Measurements from ENCODE around the gene ORMDL1. TPM values are rescaled to one million over a fixed set of nuclear protein-coding genes. Genes with fewer than 3 reads are reported as not detected.

The ORMDL1 gene
- total RNA-seq = 100 to 1,000 TPM; 122 to 158 TPM
- polyA plus RNA-seq (ENCODE audit: insufficient read depth, low read depth, low replicate concordance) = 91.0 TPM
- long read RNA-seq, donor 1, transcript ORMDL1-203 (4 exons, 2,009 nt) = minor isoform, 21 of 59 reads
- long read RNA-seq, donor 1, transcript ORMDL1-202 (5 exons, 1,137 nt) = minor isoform, 5 of 59 reads
- long read RNA-seq, donor 1, transcript ORMDL1-201 (3 exons, 2,692 nt) = major isoform, 29 of 59 reads
- long read RNA-seq, donor 1, partial matches to known transcripts = 0 of 59 reads
- long read RNA-seq, donor 1, other reads (novel, unspliced or antisense) = 0 of 59 reads
- long read RNA-seq, donor 2, transcript ORMDL1-203 (4 exons, 2,009 nt) = major isoform, 18 of 44 reads
- long read RNA-seq, donor 2, transcript ORMDL1-201 (3 exons, 2,692 nt) = minor isoform, 13 of 44 reads
- long read RNA-seq, donor 2, partial matches to known transcripts = 8 of 44 reads
- long read RNA-seq, donor 2, other reads (novel, unspliced or antisense) = 0 of 44 reads

- Histone ChIP-seq H3K27me3 (no peaks in the 10 kb centered on the region), H3K4me1 (no peaks in the 10 kb centered on the region), H3K27ac (peak within 1 kb of the TSS; percentile 96 to 97), H3K9me3 (no peaks in the 10 kb centered on the region), H3K36me3 (ENCODE audit: low read depth, missing control alignments) (no peaks in the 10 kb centered on the region), H3K4me3 (peak within 1 kb of the TSS; percentile 88 to 95)
- intact Hi-C loops (cut with DNase I; ENCODE audit: low total_unique reads) = no loop called here
- TF ChIP-seq CTCF (IDR thresholded peaks at IDR 0.05) (no peak), POLR2A (IDR thresholded peaks at IDR 0.05) (no peak)
- peak; percentile 97 for DNase-seq
- WGBS, 2 donors = 0% methylated on average over 19 to 91 of the region's 96 CpGs
Observed at GRCh38 chr2:189783927-189784867, at the start of gene ORMDL1, which contains the start of gene PMS1. Gene ORMDL1 (minus strand): TSS chr2:189784339. CDS start chr2:189782595, 1,744 bp downstream. Gene PMS1 (plus strand): TSS chr2:189784450. CDS start chr2:189791810, 7,360 bp downstream.

- Histone ChIP-seq H3K4me3 (no peak overlapping the region), H3K27ac (no peak overlapping the region), H3K9me3 (no peaks in the 10 kb centered on the region), H3K27me3 (no peaks in the 10 kb centered on the region), H3K36me3 (ENCODE audit: low read depth, missing control alignments) (no peaks in the 10 kb centered on the region), H3K4me1 (no peaks in the 10 kb centered on the region)
- no peak for DNase-seq
- no peak for TF ChIP-seq CTCF (IDR thresholded peaks at IDR 0.05)
- TF ChIP-seq POLR2A (IDR thresholded peaks at IDR 0.05) = no peak
- intact Hi-C loops (cut with DNase I; ENCODE audit: low total_unique reads) = no loop called here
- 92 to 100% methylated on average over 1 of the region's 1 CpG for WGBS, 2 donors
Observed at GRCh38 chr2:189830510-189830909, 46.4 kb upstream of the ORMDL1 start.

GRCh38 chr2:189829102-189829833, 45.1 kb upstream of the ORMDL1 start:
- intact Hi-C loops (cut with DNase I; ENCODE audit: low total_unique reads) = no loop called here
- no peak for DNase-seq
- WGBS, 2 donors = 83 to 84% methylated on average over 4 of the region's 4 CpGs
- H3K4me1 ChIP-seq = no peaks in the 10 kb centered on the region
- no peak overlapping the region for H3K4me3 ChIP-seq
- H3K36me3 ChIP-seq (ENCODE audit: low read depth, missing control alignments) = no peaks in the 10 kb centered on the region
- no peaks in the 10 kb centered on the region for H3K9me3 ChIP-seq
- no peak overlapping the region for H3K27ac ChIP-seq
- TF ChIP-seq CTCF (IDR thresholded peaks at IDR 0.05) (no peak), POLR2A (IDR thresholded peaks at IDR 0.05) (no peak)
- no peaks in the 10 kb centered on the region for H3K27me3 ChIP-seq

- TF ChIP-seq POLR2A (IDR thresholded peaks at IDR 0.05) = no peak
- TF ChIP-seq CTCF (IDR thresholded peaks at IDR 0.05) = no peak
- WGBS, 2 donors = 84 to 91% methylated on average over 5 of the region's 5 CpGs
Observed at GRCh38 chr2:189826039-189826438, 41.9 kb upstream of the ORMDL1 start.

More at GRCh38 chr2:189826039-189826438, 41.9 kb upstream of the ORMDL1 start:
- no peak for DNase-seq
- Histone ChIP-seq H3K36me3 (ENCODE audit: low read depth, missing control alignments) (no peaks in the 10 kb centered on the region), H3K4me3 (no peak overlapping the region), H3K9me3 (no peaks in the 10 kb centered on the region), H3K4me1 (no peaks in the 10 kb centered on the region), H3K27ac (no peak overlapping the region), H3K27me3 (no peaks in the 10 kb centered on the region)
- intact Hi-C loops (cut with DNase I; ENCODE audit: low total_unique reads) = no loop called here

Measured in testis (tissue), 5 donors.